ENCODE results near the gene TTC16.

TTC16 gene

GRCh38 chr9:127769929-127770582 lies 54.2 kb downstream of the TTC16 start:
- Histone ChIP-seq H3K27me3 (no peaks in the 10 kb centered on the region), H3K27ac (peak overlapping the region; percentile 88), H3K9me3 (no peaks in the 10 kb centered on the region), H3K4me1 (ENCODE audit: control insufficient read depth in 1 of 2, insufficient read depth in 1 of 2, low read depth in 1 of 2, low read length in 1 of 2) (peaks cover 69 to 76% of the 10 kb centered on the region in 2 experiments), H3K36me3 (peaks cover 90% of the 10 kb centered on the region), H3K4me3 (ENCODE audit: low read depth in 1 of 2, low read length in 1 of 2) (peak overlapping the region; percentile 79 to 80)
- TF ChIP-seq CTCF (IDR thresholded peaks at IDR 0.05), result no peak

GRCh38 chr9:127770583-127770904 lies 54.7 kb downstream of the TTC16 start:
- no peaks in the 10 kb centered on the region for H3K27me3 ChIP-seq
- H3K27ac ChIP-seq, result peak overlapping the region; percentile 88
- H3K4me3 ChIP-seq (ENCODE audit: low read depth in 1 of 2, low read length in 1 of 2), result peak overlapping the region; percentile 79 to 80
- no peak for TF ChIP-seq CTCF (IDR thresholded peaks at IDR 0.05)
- peaks cover 73 to 79% of the 10 kb centered on the region in 2 experiments for H3K4me1 ChIP-seq (ENCODE audit: control insufficient read depth in 1 of 2, insufficient read depth in 1 of 2, low read depth in 1 of 2, low read length in 1 of 2)
- no peaks in the 10 kb centered on the region for H3K9me3 ChIP-seq
- H3K36me3 ChIP-seq, result peaks cover 90% of the 10 kb centered on the region

GRCh38 chr9:127770905-127771569 lies 55.2 kb downstream of the TTC16 start:
- Histone ChIP-seq H3K4me3 (ENCODE audit: low read depth in 1 of 2, low read length in 1 of 2) (peak overlapping the region; percentile 79 to 80), H3K4me1 (ENCODE audit: control insufficient read depth in 1 of 2, insufficient read depth in 1 of 2, low read depth in 1 of 2, low read length in 1 of 2) (peaks cover 78 to 84% of the 10 kb centered on the region in 2 experiments), H3K36me3 (peaks cover 88% of the 10 kb centered on the region), H3K9me3 (no peaks in the 10 kb centered on the region), H3K27me3 (no peaks in the 10 kb centered on the region), H3K27ac (peak overlapping the region; percentile 88)
- peak; percentile 69 for TF ChIP-seq CTCF (IDR thresholded peaks at IDR 0.05)

GRCh38 chr9:127771570-127772189 lies 55.8 kb downstream of the TTC16 start:
- TF ChIP-seq CTCF (IDR thresholded peaks at IDR 0.05), result no peak
- Histone ChIP-seq H3K27ac (peak overlapping the region; percentile 88), H3K27me3 (no peaks in the 10 kb centered on the region), H3K9me3 (no peaks in the 10 kb centered on the region), H3K4me3 (ENCODE audit: low read depth in 1 of 2, low read length in 1 of 2) (peak overlapping the region; percentile 79 to 80), H3K36me3 (peaks cover 85% of the 10 kb centered on the region), H3K4me1 (ENCODE audit: control insufficient read depth in 1 of 2, insufficient read depth in 1 of 2, low read depth in 1 of 2, low read length in 1 of 2) (peaks cover 85 to 91% of the 10 kb centered on the region in 2 experiments)

GRCh38 chr9:127772603-127773002 lies 56.7 kb downstream of the TTC16 start:
- Histone ChIP-seq H3K27me3 (no peaks in the 10 kb centered on the region), H3K4me3 (ENCODE audit: low read depth in 1 of 2, low read length in 1 of 2) (no peak overlapping the region), H3K27ac (peak overlapping the region; percentile 88), H3K9me3 (no peaks in the 10 kb centered on the region), H3K36me3 (peaks cover 77% of the 10 kb centered on the region), H3K4me1 (ENCODE audit: control insufficient read depth in 1 of 2, insufficient read depth in 1 of 2, low read depth in 1 of 2, low read length in 1 of 2) (peaks cover 86 to 89% of the 10 kb centered on the region in 2 experiments)
- no peak for TF ChIP-seq CTCF (IDR thresholded peaks at IDR 0.05)

Data from neutrophil (primary cell).